Measurements from ENCODE around the gene RARRES2.

The RARRES2 gene

GRCh38 chr7:150377196-150377595 lies 35.8 kb upstream of the RARRES2 start:
- no peak for DNase-seq (ENCODE audit: low read depth in 2 of 3, low spot score in 2 of 3)

GRCh38 chr7:150376560-150376959 lies 35.1 kb upstream of the RARRES2 start:
- DNase-seq (ENCODE audit: low read depth in 2 of 3, low spot score in 2 of 3) = no peak

GRCh38 chr7:150375662-150376521 lies 34.5 kb upstream of the RARRES2 start:
- DNase-seq (ENCODE audit: low read depth in 2 of 3, low spot score in 2 of 3) = no peak

- no peak for DNase-seq (ENCODE audit: low read depth in 2 of 3, low spot score in 2 of 3)
Observed at GRCh38 chr7:150374472-150374871, 33.0 kb upstream of the RARRES2 start.

- no peak for DNase-seq (ENCODE audit: low read depth in 2 of 3, low spot score in 2 of 3)
Observed at GRCh38 chr7:150374026-150374425, 32.6 kb upstream of the RARRES2 start.

GRCh38 chr7:150373049-150373801 lies 31.8 kb upstream of the RARRES2 start:
- DNase-seq (ENCODE audit: low read depth in 2 of 3, low spot score in 2 of 3) = no peak

- DNase-seq (ENCODE audit: low read depth in 2 of 3, low spot score in 2 of 3) = no peak
Observed at GRCh38 chr7:150372271-150373048, 31.0 kb upstream of the RARRES2 start.

GRCh38 chr7:150371996-150372270 lies 30.5 kb upstream of the RARRES2 start:
- DNase-seq (ENCODE audit: low read depth in 2 of 3, low spot score in 2 of 3) = no peak

GRCh38 chr7:150371131-150371995 lies 29.9 kb upstream of the RARRES2 start:
- no peak for DNase-seq (ENCODE audit: low read depth in 2 of 3, low spot score in 2 of 3)

- no peak for DNase-seq (ENCODE audit: low read depth in 2 of 3, low spot score in 2 of 3)
Observed at GRCh38 chr7:150370612-150371071, 29.2 kb upstream of the RARRES2 start.

GRCh38 chr7:150369748-150370501 lies 28.5 kb upstream of the RARRES2 start:
- no peak for DNase-seq (ENCODE audit: low read depth in 2 of 3, low spot score in 2 of 3)

GRCh38 chr7:150368884-150369747 lies 27.7 kb upstream of the RARRES2 start:
- DNase-seq (ENCODE audit: low read depth in 2 of 3, low spot score in 2 of 3) = no peak

GRCh38 chr7:150368096-150368883 lies 26.9 kb upstream of the RARRES2 start, which contains the start of gene REPIN1:
TSS of gene REPIN1 (plus strand) at chr7:150368822. CDS start at chr7:150369712, 890 bp downstream.
- peak; percentile 54 to 62 (median 61) for DNase-seq (ENCODE audit: low read depth in 2 of 3, low spot score in 2 of 3)

GRCh38 chr7:150367677-150368095 lies 26.3 kb upstream of the RARRES2 start:
- no peak for DNase-seq (ENCODE audit: low read depth in 2 of 3, low spot score in 2 of 3)

GRCh38 chr7:150365673-150366398 lies 24.4 kb upstream of the RARRES2 start:
- DNase-seq (ENCODE audit: low read depth in 2 of 3, low spot score in 2 of 3) = no peak

- no peak for DNase-seq (ENCODE audit: low read depth in 2 of 3, low spot score in 2 of 3)
Observed at GRCh38 chr7:150365194-150365593, 23.8 kb upstream of the RARRES2 start.

GRCh38 chr7:150363872-150364271 lies 22.4 kb upstream of the RARRES2 start:
- DNase-seq (ENCODE audit: low read depth in 2 of 3, low spot score in 2 of 3) = no peak
